Measurements from ENCODE around the gene HSPA9.
"Not testable (repeated sequence)": the region's sequence is repeated elsewhere in the genome, so short reads cannot be mapped to it uniquely, and the experiment has no call there.

The HSPA9 gene

DNA sequence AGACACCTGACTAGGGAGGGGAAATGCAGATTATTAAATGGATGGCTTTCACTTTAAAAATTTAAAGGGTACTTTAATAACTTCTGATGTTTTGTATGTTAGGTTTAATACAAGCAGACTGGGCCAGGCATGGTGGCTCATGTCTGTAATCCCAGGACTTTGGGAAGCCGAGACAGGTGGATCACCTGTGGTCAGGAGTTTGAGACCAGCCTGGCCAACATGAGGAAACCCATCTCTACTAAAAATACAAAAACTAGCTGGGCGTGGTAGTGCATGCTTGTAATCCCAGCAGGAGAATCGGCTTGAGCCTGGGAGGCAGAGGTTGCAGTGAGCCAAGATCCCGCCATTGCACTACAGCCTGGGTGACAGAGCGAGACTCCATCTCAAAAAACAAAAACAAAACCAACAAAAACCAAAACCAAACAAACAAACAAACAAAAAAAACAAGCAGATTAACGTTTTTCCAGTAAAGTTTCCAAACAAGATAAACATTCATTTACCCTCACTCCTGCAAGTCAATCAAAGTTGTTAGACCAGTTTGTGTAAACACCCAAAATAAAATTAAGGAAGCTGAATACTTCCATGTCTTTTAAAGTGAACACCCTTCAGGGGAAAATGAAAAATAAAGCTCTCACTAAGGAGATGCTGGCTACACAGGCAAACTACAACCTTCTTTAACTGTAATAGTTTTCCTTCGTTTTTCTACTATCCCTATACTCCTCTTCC is 46.3 kb downstream of the HSPA9 start:
- in situ Hi-C loops (cut with HindIII; ENCODE audit: low pct_unique_long_range_greater_than_20kb, low sequenced_read_pairs), result no loop called here
- peak in 1 of 2 experiments; percentile 37 for DNase-seq (ENCODE audit: low read depth in 1 of 2, low spot score in 1 of 2)
- no peak for TF ChIP-seq JUND (IDR thresholded peaks at IDR 0.05; ENCODE audit: low read depth)

DNA sequence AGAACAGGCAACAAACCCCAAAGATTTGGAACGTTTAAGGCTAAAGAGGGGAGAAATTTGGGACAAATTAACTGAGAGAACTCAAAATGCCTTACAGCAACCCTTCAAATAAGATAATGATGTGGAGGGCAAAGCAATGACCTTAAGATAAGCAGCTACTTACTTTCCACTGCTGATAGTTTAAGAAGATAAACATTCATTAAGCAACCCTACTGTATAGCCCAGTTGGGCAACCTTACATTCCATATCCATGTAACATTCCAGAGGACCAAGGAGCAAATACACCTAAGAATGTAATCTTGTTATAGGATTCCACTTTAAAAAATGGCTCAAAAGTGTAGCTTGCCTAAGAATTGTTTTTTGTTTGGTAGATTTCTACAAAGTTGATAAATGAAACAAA is 47.0 kb downstream of the HSPA9 start:
- in situ Hi-C loops (cut with HindIII; ENCODE audit: low pct_unique_long_range_greater_than_20kb, low sequenced_read_pairs), result no loop called here
- no peak for TF ChIP-seq JUND (IDR thresholded peaks at IDR 0.05; ENCODE audit: low read depth)
- DNase-seq (ENCODE audit: low read depth in 1 of 2, low spot score in 1 of 2), result peak in 1 of 2 experiments; percentile 69

DNA sequence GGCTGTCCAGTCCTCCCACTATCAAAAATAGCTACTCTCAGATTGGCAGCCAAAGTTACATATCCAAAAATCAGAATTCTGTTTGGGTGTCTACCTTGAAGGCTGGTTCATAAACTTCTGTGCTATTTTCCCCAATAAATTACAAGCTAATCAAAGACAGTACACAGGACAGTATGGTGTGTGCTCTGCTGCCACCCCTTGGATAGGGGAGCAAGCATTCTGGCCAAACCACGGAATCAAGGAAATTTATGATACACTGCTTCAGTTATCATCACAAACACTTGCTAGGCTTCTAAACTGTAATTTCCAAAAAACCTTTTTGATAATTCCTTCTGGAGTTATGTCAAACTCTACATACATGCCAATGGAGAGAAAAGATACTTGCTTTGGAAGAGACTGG is 48.0 kb downstream of the HSPA9 start:
- no peak for TF ChIP-seq JUND (IDR thresholded peaks at IDR 0.05; ENCODE audit: low read depth)
- in situ Hi-C loops (cut with HindIII; ENCODE audit: low pct_unique_long_range_greater_than_20kb, low sequenced_read_pairs), result no loop called here
- no peak for DNase-seq (ENCODE audit: low read depth in 1 of 2, low spot score in 1 of 2)

DNA sequence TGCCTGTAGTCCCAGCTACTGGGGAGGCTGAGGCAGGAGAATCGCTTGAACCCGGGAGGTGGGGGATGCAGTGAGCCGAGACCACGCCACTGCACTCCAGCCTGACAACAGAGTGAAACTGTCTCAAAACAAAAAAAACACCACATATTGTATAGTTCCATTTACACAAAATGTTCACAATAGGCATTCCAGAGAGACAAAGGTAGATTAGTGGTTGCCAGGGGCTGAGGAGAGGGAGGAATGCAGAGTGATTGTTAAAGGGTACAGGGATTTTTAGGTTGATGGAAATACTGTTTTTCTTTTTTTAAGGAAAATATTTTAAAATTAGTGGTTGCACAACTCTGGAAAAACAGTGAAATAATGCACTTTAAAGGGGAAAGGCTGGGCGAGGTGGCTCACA is 51.8 kb downstream of the HSPA9 start:
- DNase-seq (ENCODE audit: low read depth in 1 of 2, low spot score in 1 of 2), result no peak
- in situ Hi-C loops (cut with HindIII; ENCODE audit: low pct_unique_long_range_greater_than_20kb, low sequenced_read_pairs), result no loop called here
- no peak for TF ChIP-seq JUND (IDR thresholded peaks at IDR 0.05; ENCODE audit: low read depth)

DNA sequence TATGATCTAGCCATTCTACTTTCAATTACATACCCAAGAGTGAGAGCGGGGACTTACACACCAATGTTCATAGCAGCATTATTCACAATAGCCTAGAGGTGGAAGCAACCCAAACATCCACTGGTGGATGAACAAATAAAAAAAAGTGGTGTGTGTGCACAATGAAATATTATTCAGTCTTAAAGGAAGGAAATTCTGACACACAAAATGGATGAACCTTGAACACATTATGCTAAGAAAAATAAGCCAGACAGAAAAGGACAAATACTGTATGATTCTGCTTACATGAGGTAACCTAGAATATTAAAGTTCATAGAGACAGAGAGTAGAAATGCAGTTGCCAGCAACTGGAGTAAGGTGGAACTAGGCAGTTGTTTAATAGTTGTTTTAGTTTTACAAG is 54.2 kb downstream of the HSPA9 start:
- DNase-seq (ENCODE audit: low read depth in 1 of 2, low spot score in 1 of 2), result no peak
- in situ Hi-C loops (cut with HindIII; ENCODE audit: low pct_unique_long_range_greater_than_20kb, low sequenced_read_pairs), result no loop called here
- TF ChIP-seq JUND (IDR thresholded peaks at IDR 0.05; ENCODE audit: low read depth), result no peak

DNA sequence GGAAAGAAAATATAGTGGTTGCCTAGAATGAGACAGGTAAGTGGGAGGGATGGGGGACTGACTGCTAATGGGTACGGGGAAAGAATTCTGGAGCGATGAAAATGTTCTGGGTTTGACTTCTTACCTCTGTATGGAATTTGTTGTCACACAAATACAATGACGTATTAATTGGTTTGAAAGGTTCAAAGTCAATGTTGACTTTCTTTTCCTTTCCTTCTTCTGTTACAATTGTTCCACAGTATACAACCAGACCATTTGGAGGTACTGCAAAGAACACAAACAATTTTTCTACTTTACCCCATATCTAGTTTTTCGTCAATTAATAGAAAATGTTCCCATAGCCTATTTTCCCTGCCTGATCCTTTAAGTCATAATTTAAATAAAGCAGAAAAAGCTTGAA is 57.8 kb downstream of the HSPA9 start:
- no peak for DNase-seq (ENCODE audit: low read depth in 1 of 2, low spot score in 1 of 2)
- no peak for TF ChIP-seq JUND (IDR thresholded peaks at IDR 0.05; ENCODE audit: low read depth)
- in situ Hi-C loops (cut with HindIII; ENCODE audit: low pct_unique_long_range_greater_than_20kb, low sequenced_read_pairs), result no loop called here

DNA sequence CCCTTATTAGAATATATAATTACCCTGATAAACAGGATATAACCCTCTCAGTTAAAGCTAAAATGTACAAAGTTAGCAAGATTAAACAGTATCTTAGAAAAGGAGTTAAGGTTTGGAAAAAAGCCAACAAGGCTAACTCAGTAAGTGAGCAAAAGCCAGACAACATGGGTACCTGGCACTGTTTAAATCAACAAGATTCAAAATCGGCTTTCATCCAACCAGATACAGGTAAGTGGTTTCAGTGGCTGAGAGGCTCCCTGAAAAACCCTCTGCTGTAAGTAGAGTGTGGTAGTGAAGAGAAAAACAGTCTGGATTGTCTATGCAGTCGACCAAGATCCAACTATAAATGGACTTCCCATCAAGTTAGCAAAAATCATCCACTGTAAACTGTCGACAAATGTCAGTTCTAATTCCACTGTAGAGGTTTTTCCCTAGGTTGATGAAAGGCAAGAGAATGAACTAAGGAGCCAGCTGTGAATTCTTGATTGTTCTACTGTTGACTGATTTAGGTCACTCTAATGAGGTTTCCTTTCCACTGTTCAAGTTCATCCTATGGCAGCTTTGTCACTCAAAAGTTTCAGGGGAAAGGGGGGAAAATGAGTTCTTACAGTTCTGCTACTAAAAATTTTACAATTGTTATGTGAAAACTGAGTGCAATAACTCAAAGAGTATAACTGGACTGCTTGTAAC is 59.5 kb downstream of the HSPA9 start:
- DNase-seq (ENCODE audit: low read depth in 1 of 2, low spot score in 1 of 2), result no peak
- TF ChIP-seq JUND (IDR thresholded peaks at IDR 0.05; ENCODE audit: low read depth), result no peak
- in situ Hi-C loops (cut with HindIII; ENCODE audit: low pct_unique_long_range_greater_than_20kb, low sequenced_read_pairs), result no loop called here

DNA sequence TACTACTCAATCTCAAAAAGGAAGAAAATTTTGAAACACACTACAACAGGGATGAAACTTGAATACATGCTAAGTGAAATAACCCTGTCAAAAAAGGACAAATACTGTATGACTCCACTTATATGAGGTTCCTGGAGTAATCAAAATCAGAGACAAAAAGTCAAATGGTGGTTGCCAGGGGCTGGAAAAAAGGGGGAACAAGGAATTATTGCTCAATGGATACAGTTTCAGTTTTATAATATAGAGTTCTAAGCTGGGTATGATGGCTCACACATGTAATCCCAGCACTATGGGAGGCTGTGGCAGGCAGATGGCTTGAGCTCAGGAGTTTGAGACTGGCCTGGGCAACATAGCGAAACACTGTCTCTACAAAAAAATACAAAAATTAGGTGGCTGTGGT is 61.2 kb downstream of the HSPA9 start:
- TF ChIP-seq JUND (IDR thresholded peaks at IDR 0.05; ENCODE audit: low read depth), result no peak
- no peak for DNase-seq (ENCODE audit: low read depth in 1 of 2, low spot score in 1 of 2)
- in situ Hi-C loops (cut with HindIII; ENCODE audit: low pct_unique_long_range_greater_than_20kb, low sequenced_read_pairs), result no loop called here

DNA sequence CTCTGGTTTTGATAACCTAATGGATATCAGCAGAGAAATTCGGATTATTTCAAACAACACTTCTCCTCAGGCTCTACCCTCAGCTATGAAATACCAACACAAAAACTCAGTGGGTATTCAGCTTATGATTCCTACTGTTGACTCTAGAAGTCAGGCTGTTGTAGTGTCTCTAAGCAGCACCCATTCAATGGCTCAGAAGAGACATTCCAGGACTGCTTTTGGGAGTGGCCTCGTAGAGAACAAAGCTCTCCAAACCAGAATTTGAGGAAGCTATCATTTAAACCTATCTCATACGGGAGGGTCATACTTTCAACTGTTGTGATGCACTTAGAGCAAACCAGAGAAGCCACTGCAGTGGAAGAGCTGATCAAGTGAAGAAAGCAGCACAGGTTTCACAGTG is 66.2 kb downstream of the HSPA9 start:
- TF ChIP-seq JUND (IDR thresholded peaks at IDR 0.05; ENCODE audit: low read depth), result no peak

DNA sequence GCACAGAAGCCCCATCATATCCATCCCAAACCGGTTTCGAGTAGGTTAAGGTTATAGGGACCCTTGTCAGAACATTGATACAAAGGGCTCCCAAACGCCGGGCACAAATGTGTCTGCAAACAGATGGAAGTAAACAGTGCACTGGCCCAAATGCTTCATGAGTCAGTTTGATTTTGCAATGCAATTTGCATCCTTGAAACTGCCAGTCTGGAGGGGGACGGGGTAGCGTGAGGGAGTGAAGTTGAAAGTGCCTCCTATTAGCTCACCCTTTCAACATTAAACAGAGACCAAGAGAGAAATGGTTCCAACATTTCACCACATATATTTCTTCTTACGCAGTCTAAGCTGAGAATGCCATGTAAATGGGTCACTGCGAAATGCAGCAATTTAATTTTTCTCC is 67.7 kb downstream of the HSPA9 start:
- in situ Hi-C loops (cut with HindIII; ENCODE audit: low pct_unique_long_range_greater_than_20kb, low sequenced_read_pairs); DNase-seq (ENCODE audit: low read depth in 1 of 2, low spot score in 1 of 2): not testable (repeated sequence)

More for the DNA sequence above, 66.2 kb downstream of the HSPA9 start:
- DNase-seq (ENCODE audit: low read depth in 1 of 2, low spot score in 1 of 2), result no peak
- in situ Hi-C loops (cut with HindIII; ENCODE audit: low pct_unique_long_range_greater_than_20kb, low sequenced_read_pairs), result no loop called here

DNA sequence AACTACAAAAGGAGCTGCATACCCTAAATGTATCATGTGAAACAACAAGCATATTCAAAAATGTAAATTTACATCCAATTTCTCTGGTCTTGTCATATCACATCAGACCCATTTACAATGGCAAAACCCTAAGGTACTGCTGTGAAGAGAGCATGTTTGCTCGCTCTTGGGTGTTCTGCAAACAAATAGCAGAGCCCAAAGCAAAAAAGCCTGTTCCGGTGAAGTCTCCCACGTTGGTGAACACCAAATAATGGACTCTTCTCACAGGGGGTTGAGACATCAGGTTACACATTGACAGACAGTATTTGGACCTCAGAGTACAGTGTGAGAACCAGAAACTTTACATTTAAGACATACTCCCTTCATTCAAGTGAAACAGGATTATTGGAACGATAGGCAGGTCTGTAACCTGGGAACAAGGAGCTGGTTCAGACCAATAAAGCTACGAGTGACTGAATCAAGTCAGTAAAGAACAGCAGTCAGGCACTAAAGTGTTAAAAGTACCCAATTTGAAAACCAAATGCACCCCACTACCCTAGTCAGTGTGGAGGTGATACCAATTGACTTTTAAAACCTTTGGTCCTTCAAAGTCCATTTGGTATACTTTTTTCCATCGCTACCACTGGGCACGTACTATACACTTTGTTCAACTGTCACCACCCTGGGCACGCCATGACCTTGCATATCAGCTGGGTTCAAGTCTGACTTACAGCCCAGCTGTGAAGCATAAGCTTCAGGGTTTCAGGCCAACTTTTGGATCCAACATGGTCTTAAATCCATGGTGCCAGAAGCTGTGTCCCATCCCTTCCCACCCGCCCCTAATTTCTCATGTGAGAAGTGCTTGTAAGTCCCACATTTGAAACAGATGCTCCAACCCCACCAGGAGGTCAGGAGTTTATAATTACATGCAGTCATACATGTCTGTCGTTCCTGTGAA is 68.6 kb downstream of the HSPA9 start:
- no peak for TF ChIP-seq JUND (IDR thresholded peaks at IDR 0.05; ENCODE audit: low read depth)
- in situ Hi-C loops (cut with HindIII; ENCODE audit: low pct_unique_long_range_greater_than_20kb, low sequenced_read_pairs), result no loop called here
- DNase-seq (ENCODE audit: low read depth in 1 of 2, low spot score in 1 of 2), result no peak

DNA sequence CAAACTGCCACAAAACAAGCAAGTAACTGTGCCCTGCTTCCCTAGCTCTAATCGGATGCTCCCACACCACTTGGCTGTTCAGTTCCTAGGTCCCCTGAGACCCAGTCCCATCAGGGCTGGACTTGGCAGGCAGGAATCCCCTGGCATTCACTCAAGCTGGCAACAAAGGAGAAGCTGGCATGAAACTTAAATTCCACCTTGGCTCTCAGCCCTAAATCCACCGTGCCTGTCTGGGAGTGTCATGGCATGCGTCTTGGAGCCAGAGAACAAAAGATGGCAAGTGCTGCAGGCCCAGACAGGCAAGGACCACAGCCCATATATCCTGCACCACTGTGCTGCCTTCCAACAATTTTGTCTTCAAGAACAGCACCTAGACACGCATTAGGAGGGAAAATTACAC is 70.4 kb downstream of the HSPA9 start:
- TF ChIP-seq JUND (IDR thresholded peaks at IDR 0.05; ENCODE audit: low read depth), result no peak
- DNase-seq (ENCODE audit: low read depth in 1 of 2, low spot score in 1 of 2), result peak in 1 of 2 experiments; percentile 77
- in situ Hi-C loops (cut with HindIII; ENCODE audit: low pct_unique_long_range_greater_than_20kb, low sequenced_read_pairs), result no loop called here

Data from T47D (cell line).